Type B pancreatic cell (in vitro differentiated cells): Measurements from ENCODE around the gene C1R. TPM values are rescaled to one million over a fixed set of nuclear protein-coding genes. Genes with fewer than 3 reads are reported as not detected.

Experiments used
- DNase-seq: peaks from one replicate; pipeline ENCODE4 v3.0.0; 2021; ENCODE audit warnings: mixed read lengths; ENCODE audit not compliant: unreplicated experiment; ENCODE audit errors: extremely low spot score
- H3K27ac Mint-ChIP-seq: 2 replicates; pipeline ENCODE4 v1.8.0; 2021; ENCODE audit warnings: mild to moderate bottlenecking, mixed read lengths
- H3K27me3 Mint-ChIP-seq: 2 replicates; pipeline ENCODE4 v1.8.0; 2021; ENCODE audit warnings: mixed read lengths
- H3K36me3 Mint-ChIP-seq: 2 replicates; pipeline ENCODE4 v1.8.0; 2021; ENCODE audit warnings: mixed read lengths
- H3K4me1 Mint-ChIP-seq: one replicate; pipeline ENCODE4 v1.8.0; 2021; ENCODE audit warnings: mixed read lengths; ENCODE audit not compliant: unreplicated experiment
- H3K4me3 Mint-ChIP-seq: 2 replicates; pipeline ENCODE4 v1.8.0; 2021; ENCODE audit warnings: mild to moderate bottlenecking, mixed read lengths
- H3K9me3 Mint-ChIP-seq: 2 replicates; pipeline ENCODE4 v1.8.0; 2021; ENCODE audit warnings: mixed read lengths
- CTCF ChIP-seq: fragments of 200-600 bp; sonication (generic); conservative IDR thresholded peaks from 2 replicates; pipeline ENCODE4 v1.5.0; 2021; ENCODE audit warnings: antibody characterized with exemption, mild to moderate bottlenecking
- total RNA-seq: library from RNA; stranded (reverse); gene quantifications from 2 replicates; pipeline ENCODE4 v1.2.1, GENCODE V29; 2021; ENCODE audit warnings: low replicate concordance

Gene C1R
- total RNA-seq, 1 donor from 2014 or later, result 6.5 TPM

GRCh38 chr12:7129287-7129871, 37.1 kb upstream of the C1R start:
- Mint-ChIP-seq H3K36me3 (peaks cover 14% of the 10 kb centered on the region), H3K27ac (peak overlapping the region; percentile 91)
- DNase-seq, result no peak

GRCh38 chr12:7128681-7129286, 36.5 kb upstream of the C1R start, which contains the start of gene RBP5:
TSS of gene RBP5 (minus strand) at chr12:7128889. CDS start at chr12:7128775, 114 bp downstream.
- Mint-ChIP-seq H3K4me3 (peak within 1 kb of the TSS; percentile 92), H3K9me3 (no peaks in the 10 kb centered on the region), H3K27ac (peak within 1 kb of the TSS; percentile 91), H3K4me1 (peaks cover 24% of the 10 kb centered on the region), H3K27me3 (peaks cover 11% of the 10 kb centered on the region), H3K36me3 (peaks cover 10% of the 10 kb centered on the region)
- TF ChIP-seq CTCF, result no peak
- no peak for DNase-seq

More at GRCh38 chr12:7129287-7129871, 37.1 kb upstream of the C1R start:
- no peak for TF ChIP-seq CTCF
- H3K4me3 Mint-ChIP-seq, result peak overlapping the region; percentile 92
- peaks cover 18% of the 10 kb centered on the region for H3K4me1 Mint-ChIP-seq
- H3K9me3 Mint-ChIP-seq, result no peaks in the 10 kb centered on the region
- H3K27me3 Mint-ChIP-seq, result peaks cover 11% of the 10 kb centered on the region

- H3K27me3 Mint-ChIP-seq, result peaks cover 11% of the 10 kb centered on the region
- H3K27ac Mint-ChIP-seq, result peak overlapping the region; percentile 91
- TF ChIP-seq CTCF, result no peak
- H3K4me3 Mint-ChIP-seq, result peak overlapping the region; percentile 92
- no peak for DNase-seq
- peaks cover 9% of the 10 kb centered on the region for H3K36me3 Mint-ChIP-seq
- no peaks in the 10 kb centered on the region for H3K9me3 Mint-ChIP-seq
- H3K4me1 Mint-ChIP-seq, result peaks cover 31% of the 10 kb centered on the region
Observed at GRCh38 chr12:7127916-7128626, 35.8 kb upstream of the C1R start.

GRCh38 chr12:7125632-7126227, 33.5 kb upstream of the C1R start:
- no peaks in the 10 kb centered on the region for H3K9me3 Mint-ChIP-seq
- H3K4me3 Mint-ChIP-seq, result no peak overlapping the region
- DNase-seq, result no peak
- TF ChIP-seq CTCF, result no peak
- peaks cover 7% of the 10 kb centered on the region for H3K27me3 Mint-ChIP-seq
- peaks cover 17% of the 10 kb centered on the region for H3K4me1 Mint-ChIP-seq
- H3K36me3 Mint-ChIP-seq, result peaks cover 3% of the 10 kb centered on the region
- peak overlapping the region; percentile 17 for H3K27ac Mint-ChIP-seq

- DNase-seq, result no peak
- peak overlapping the region; percentile 32 for H3K27ac Mint-ChIP-seq
- no peak for TF ChIP-seq CTCF
- peak overlapping the region; percentile 52 for H3K4me3 Mint-ChIP-seq
- H3K27me3 Mint-ChIP-seq, result peaks cover 7% of the 10 kb centered on the region
- H3K9me3 Mint-ChIP-seq, result no peaks in the 10 kb centered on the region
- peaks cover 3% of the 10 kb centered on the region for H3K36me3 Mint-ChIP-seq
- H3K4me1 Mint-ChIP-seq, result peaks cover 17% of the 10 kb centered on the region
Observed at GRCh38 chr12:7123806-7124522, 31.7 kb upstream of the C1R start.
